Activated T-helper 1 cell treated with Interleukin-2 at 50 U/mL for 16 hours (primary cell): Measurements from ENCODE around the gene SLC35F3.
"Not testable (repeated sequence)": the region's sequence is repeated elsewhere in the genome, so short reads cannot be mapped to it uniquely, and the experiment has no call there.

Experiments used
- DNase-seq: peaks from one replicate; pipeline ENCODE4 v3.0.0-alpha.2; 2020; ENCODE audit warnings: low read depth

The SLC35F3 gene

DNA sequence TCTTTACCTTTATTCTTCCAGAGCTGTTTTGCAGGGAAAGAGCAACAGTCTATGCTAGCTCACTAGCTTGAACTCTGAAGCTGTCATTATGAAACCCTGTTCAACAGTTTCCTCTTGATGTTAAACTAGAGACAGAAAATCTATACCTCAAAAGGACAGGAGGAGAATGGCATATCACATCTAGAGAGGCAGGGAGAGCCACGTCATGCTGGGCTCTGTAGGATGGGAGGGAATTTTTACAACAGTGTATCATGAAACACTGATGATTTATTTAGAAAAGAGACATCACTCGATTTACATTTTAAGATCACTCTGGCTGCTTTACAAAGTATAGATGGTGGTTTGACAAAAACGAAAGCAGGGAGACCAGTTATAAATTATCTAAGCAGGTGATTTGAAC, 243.9 kb downstream of the SLC35F3 start:
- DNase-seq, result no peak

DNA sequence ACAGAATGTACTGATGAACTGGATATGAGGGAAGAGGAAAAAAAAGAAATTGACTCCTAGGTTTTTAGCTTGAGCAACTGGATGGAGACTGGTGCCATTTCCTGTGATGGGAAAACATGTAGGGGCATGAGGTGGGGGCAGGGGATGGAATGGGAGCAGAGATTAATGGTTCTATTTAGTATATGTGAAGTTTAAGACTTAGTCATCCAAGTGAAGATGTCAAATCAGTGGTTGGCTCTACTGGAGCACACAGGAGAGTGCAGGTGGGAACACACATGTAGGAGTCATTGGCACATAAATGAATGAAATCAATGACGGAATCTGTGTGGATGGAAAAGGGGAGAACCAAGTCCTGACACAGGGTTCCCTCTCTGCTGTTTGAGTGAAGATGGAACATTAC, 244.3 kb downstream of the SLC35F3 start:
- DNase-seq, result no peak

DNA sequence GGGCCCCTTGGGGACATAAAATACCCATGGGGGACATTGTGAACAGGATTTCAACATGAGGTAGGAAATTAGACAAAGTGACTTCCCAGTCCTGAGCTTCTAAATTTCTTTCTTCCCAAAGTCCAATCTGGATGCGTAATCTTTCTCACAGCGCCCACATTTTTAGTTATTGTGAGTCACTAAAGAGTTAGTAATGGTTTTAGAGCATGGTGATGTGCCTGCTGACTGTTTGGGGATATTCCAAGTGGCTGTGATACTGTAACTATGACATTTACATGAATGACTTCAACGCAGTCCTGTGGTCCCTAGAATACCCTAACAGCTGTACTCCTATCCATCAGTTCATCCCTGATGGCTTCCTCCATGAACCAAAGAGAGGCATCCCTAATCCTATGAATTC, 244.7 kb downstream of the SLC35F3 start:
- DNase-seq, result no peak

- DNase-seq, result no peak
These were observed 246.4 kb downstream of the SLC35F3 start for GRCh38 chr1:234150892-234151291.

- not testable (repeated sequence) for DNase-seq
These were observed 247.9 kb downstream of the SLC35F3 start for GRCh38 chr1:234152344-234152743.

DNA sequence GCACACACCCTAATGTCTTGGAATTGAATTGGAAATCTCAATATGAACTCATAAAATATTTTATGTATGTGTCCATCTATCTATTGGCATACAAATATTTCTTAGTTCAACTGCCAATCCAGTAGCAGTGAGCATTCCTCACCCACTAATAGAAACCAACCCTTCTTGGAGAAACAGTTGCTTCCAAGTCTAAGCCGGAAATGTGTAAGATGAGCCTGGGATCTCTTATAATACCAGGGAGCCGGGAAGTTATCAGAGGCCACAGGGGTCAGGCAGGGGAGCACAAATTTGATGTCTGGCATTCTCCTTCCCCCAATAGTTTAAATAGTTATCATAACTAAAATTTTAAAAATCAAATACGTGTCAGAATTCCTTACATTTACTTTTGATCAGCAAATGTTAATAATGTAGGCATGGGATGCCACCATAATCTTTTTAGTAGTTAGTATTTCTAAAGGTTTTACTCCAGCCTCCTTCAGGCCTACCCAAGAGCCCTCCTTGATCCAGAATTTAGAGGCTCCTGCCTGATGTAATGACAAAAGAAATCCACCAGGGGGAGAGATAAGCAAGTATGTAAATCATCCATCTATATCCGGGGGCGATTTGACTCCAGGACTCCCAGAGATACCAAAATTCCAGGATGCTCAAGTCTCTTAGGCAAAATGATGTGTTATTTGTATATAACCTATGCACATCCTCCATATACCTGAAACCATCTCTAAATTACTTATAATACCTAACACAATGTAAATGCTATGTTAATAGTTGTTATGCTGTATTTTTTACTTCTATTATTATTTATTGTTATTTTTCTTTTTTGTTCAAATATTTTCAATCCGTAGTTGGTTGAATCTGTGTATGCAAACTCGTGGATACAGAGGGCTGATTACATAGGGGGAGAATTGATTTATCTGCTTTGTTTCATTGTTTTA, 250.1 kb downstream of the SLC35F3 start:
- no peak for DNase-seq

DNA sequence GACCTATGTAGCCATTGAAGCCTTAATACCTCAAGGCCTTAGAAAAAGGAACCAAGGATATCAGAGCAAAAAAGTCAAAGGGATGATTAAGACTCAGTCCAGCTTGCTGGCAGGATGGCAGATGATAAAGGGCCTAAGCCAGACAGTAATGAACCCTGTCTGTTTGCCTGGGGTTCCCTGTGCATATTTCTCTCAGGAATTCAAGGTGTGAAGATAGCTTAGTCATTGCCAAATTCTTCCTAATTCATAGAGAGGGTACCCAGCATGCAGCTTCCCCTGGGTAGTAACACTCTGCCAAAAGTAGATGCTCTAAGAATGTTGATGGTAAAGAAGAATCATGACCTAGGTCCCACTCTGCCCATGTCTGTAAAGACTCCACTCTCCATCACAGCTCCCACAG, 258.2 kb downstream of the SLC35F3 start:
- DNase-seq, result no peak

DNA sequence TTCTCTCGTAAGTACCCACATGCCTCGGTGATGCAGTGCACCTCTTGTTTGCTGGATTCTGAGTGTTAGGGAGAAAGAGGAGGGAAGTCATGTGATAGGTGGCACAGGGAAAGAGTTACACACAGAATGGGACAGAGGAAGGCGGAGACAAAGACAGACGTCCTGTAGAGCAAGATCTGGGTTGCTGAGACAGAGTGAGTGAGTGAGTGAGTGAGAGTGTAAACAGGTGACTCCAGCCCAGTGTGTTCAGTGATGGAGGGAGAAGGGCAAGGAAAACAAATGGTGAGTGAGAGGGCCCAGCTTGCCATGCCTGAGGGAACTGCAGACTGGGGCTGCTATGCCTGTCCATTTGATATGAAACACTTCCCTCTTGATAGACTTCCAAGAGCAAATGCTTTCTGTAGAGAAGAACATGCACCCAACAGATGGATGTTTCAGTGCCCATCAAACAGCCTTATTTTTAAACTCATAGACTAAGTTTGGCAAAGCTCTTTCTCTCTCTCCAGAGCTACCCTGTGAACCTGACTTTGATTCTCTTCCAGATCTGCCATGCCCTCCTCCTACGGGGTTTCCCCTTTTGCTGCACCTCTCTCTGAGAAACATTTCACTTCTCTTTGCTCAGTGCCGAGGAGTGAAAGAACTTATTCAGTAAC, 258.9 kb downstream of the SLC35F3 start:
- no peak for DNase-seq

DNA sequence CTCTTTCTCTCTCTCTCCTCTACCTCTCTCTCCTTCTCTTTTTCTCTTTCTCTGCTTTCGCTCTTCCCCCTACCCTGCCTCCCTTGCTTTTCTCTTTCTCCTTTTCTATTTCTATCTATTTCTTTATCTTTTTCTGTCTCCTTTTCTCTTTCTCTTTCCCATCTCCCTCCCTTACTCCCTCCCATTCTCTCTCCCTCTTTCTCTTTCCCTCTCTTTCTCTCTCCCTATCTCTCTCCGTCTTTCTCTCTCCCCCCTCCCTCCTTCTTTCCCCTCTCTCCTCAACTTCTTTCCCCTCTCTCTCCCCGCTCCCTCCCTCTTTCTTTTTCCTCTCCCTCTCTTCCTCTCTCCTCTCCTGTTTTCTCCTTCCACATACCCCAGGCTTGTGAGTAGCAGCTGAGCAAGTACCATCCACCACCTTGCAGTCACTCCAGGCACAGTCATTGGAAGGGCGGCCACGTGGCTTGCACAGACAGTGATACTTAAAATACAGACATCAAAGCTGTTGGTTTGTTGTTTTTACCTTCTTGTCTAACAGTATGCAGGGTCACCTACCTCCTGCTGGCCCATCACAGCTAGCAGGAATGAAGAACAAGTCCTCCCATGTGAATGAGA, 259.7 kb downstream of the SLC35F3 start:
- DNase-seq, result no peak

GRCh38 chr1:234168061-234168724, 263.7 kb downstream of the SLC35F3 start:
- DNase-seq, result no peak

DNA sequence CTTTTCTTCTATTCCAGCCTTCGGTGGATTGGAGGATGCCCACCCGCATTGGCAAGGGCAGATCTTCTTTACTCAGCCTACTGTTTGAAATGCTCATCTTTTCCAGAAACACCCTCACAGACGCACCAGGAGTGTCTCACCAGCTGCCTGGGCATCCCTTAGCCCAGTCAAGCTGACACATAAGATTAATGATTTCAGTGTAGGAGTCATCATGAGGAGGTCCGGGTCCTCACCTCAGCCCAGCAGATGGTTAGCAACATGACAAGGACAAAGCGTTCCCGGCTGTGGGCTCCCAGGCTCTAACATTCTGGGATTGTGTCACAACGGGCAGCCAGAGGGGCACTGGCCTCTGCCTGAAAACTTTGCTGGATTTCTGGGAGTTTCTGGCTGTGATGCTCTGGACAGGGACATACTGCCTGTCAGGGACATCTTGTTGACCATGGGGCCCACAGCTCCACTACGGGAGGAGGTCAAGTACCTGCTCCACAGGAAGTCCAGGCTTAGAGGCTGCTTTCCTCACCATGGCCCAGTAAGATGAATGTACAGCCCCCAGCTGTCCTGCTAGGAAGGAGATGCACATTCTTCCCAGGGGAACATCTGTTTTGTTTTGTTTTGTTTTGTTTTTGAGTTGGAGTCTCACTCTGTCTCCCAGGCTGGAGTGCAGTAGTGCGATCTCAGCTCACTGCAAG, 264.8 kb downstream of the SLC35F3 start:
- no peak for DNase-seq

DNA sequence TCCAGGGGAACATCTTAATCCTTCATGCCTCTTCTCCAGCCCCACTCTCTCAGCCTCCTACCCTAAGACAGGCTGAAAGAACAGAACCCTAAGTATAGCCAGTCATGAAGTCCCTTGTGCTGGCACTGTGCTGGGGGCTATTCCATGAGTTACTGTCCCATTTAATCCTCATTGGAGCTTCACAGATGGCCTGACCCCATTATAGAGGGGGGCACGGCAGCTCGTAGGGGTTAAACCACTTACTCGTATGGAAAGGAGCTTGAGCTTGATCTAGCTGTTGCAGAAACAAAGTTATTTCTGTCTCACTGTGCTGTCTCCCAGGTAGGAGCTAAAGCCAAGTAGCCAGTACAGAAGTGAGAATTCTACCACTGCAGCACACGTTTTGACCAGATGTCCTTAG, 265.6 kb downstream of the SLC35F3 start:
- DNase-seq, result no peak

- DNase-seq, result no peak
These were observed 266.1 kb downstream of the SLC35F3 start for GRCh38 chr1:234170622-234171021.

DNA sequence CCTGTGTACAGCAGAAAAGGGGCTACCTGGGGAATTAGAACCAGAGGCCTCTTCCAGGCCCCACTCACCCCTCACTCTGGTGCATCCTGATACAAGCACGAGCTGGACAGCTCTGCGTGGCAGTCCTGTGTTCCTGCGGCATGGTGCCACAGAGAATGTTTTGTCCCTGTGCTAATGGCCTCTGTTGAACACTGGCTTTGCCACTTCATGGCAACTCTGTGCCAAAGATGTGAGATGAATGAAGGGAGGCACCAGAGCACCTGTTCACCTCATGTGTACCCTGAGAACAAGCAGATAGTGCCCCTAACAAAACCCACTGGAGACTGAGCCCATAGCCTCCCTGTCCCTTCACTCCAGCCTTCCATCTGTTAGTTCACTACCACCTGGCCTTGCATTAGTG, 269.5 kb downstream of the SLC35F3 start:
- no peak for DNase-seq

GRCh38 chr1:234175363-234175762, 270.9 kb downstream of the SLC35F3 start:
- no peak for DNase-seq

- no peak for DNase-seq
These were observed 271.5 kb downstream of the SLC35F3 start for GRCh38 chr1:234176000-234176399.

DNA sequence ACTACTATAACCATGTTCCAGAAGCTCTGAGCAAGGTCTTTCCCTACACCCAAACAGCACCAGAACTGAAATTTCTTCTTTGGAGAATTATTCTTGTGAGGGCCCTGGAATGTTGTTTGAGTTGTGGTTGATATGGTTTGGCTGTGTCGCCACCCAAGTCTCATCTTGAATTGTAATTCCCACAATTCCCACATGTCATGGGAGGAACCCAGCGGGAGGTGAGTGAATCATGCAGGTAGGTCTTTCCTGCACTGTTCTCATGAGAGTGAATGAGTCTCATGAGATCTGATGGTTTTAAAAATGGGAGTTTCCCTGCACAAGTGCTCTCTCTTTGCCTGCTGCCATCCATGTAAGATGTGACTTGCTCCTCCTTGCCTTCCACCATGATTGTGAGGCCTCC, 272.4 kb downstream of the SLC35F3 start:
- DNase-seq, result not testable (repeated sequence)

DNA sequence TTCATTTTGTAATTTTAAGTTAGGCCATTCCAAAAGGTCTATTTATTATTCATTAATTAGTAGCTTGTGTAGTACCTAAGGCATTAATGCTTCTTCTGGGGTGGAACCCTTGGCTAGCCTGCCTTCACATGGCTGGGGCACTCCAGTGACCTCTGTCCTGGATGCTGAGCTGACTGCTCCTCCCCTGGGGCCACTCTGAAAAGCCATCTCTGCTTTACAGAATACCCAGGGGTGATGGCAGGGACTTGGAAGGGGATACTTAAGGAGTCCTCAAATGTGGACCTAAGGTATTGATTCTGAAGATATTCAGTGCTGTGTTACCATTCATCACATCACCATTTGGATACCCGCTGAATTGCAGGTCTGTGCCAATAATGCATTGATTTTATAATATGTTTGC, 281.0 kb downstream of the SLC35F3 start:
- no peak for DNase-seq

DNA sequence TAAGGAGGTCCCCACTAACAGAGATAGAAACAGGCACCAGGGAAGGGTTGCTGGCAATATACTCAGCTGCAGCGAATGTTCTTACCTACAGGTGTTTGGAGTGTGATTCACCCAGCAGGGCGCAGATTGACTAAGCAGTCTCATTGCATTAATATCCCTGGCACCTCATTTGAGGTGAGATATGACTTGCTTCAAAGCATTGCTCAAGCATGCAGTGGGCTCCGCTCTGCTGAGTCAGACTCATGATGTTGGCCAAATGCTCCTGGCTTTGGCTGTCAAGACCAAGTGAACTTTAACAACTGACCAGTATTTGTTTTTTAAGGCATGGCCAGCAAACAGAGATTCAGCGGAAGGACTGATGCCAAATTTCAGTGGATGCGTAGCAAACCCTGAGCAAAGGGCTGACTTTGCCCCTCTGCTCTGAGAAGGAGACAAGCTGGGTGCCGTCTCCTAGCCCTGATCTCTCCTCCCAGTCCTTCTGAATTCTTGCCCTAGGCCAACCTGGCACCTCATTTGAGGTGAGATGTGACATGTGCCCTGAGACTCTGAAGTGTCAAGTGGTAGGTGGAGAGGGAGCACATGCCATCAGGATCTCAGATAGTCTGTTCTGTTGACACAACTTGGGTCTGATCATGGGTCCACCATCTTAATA, 281.7 kb downstream of the SLC35F3 start:
- DNase-seq, result no peak

GRCh38 chr1:234188454-234188792, 283.9 kb downstream of the SLC35F3 start:
- no peak for DNase-seq

DNA sequence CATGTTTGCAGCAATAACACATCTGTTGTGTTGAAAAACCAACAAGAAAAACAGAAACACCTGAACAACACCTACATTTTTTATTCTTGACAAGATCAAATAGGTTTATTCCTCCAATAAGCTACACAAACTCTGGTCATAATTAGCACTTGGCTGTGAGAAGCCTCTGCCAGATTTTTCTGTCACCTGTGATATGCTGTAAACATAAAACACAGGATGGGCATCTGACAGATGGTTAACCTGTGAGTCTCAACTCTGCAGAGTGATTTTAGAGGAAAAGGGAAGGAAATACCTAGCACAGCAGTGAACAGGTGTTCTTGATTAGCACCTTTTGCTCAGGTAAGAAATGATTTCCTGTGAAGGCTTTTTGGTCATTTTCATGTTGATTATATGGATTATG, 293.4 kb downstream of the SLC35F3 start:
- DNase-seq, result no peak
